Stimulated activated CD8-positive, alpha-beta memory T cell treated with anti-CD3 and anti-CD28 coated beads, Interleukin-15, amount 100 ng/mL, for 1 hour (primary cell): ENCODE measurements around the gene MICALL1.

Experiments used
- DNase-seq: peaks from one replicate; pipeline ENCODE4 v3.0.0-alpha.2; 2020; ENCODE audit warnings: low read depth

Gene MICALL1

GRCh38 chr22:37905534-37906363 is at the start of gene MICALL1:
Gene MICALL1 (plus strand): TSS chr22:37906297. CDS start chr22:37906423, 126 bp downstream.
- no peak for DNase-seq

GRCh38 chr22:37860796-37861421 is 45.2 kb upstream of the MICALL1 start:
- no peak for DNase-seq

GRCh38 chr22:37862570-37863325 is 43.3 kb upstream of the MICALL1 start:
- no peak for DNase-seq

GRCh38 chr22:37865510-37865909 is 40.6 kb upstream of the MICALL1 start:
- no peak for DNase-seq

- DNase-seq, result no peak
Measured at GRCh38 chr22:37870273-37870672, 35.8 kb upstream of the MICALL1 start.

GRCh38 chr22:37880668-37881440 is 25.2 kb upstream of the MICALL1 start:
- DNase-seq, result no peak

GRCh38 chr22:37884420-37884819 is 21.7 kb upstream of the MICALL1 start:
- no peak for DNase-seq

- DNase-seq, result no peak
Measured at GRCh38 chr22:37887584-37888378, 18.3 kb upstream of the MICALL1 start.

- DNase-seq, result no peak
Measured at GRCh38 chr22:37891926-37892325, 14.2 kb upstream of the MICALL1 start.

- DNase-seq, result no peak
Measured at GRCh38 chr22:37892566-37893335, 13.3 kb upstream of the MICALL1 start.

GRCh38 chr22:37893583-37893983 is 12.5 kb upstream of the MICALL1 start:
- DNase-seq, result no peak

GRCh38 chr22:37894939-37895670 is 11.0 kb upstream of the MICALL1 start:
- DNase-seq, result no peak

GRCh38 chr22:37896181-37896592 is 9.9 kb upstream of the MICALL1 start:
- no peak for DNase-seq

GRCh38 chr22:37896939-37897338 is 9.2 kb upstream of the MICALL1 start:
- no peak for DNase-seq

- DNase-seq, result no peak
Measured at GRCh38 chr22:37897807-37898206, 8.3 kb upstream of the MICALL1 start.

- DNase-seq, result no peak
Measured at GRCh38 chr22:37898441-37899181, 7.5 kb upstream of the MICALL1 start.

GRCh38 chr22:37904572-37905533 is 1.2 kb upstream of the MICALL1 start:
- no peak for DNase-seq
